Measurements from ENCODE around the gene USP15.
"Not testable (repeated sequence)": the region's sequence is repeated elsewhere in the genome, so short reads cannot be mapped to it uniquely, and the experiment has no call there.

USP15 gene

GRCh38 chr12:62344731-62345556 is 84.7 kb downstream of the USP15 start:
- H3K27me3 ChIP-seq (ENCODE audit: control insufficient read depth, insufficient read depth, low read length); H3K36me3 ChIP-seq (ENCODE audit: control insufficient read depth, insufficient read depth, low read length); H3K9ac ChIP-seq; H2AFZ ChIP-seq; H3K9me3 ChIP-seq (ENCODE audit: control insufficient read depth, low read length); H3K4me3 ChIP-seq (ENCODE audit: low read depth, low read length); H3K27ac ChIP-seq; H3K4me1 ChIP-seq; H3K4me2 ChIP-seq (ENCODE audit: low read length): not testable (repeated sequence)
- peaks cover 37% of the 10 kb centered on the region for H3K79me2 ChIP-seq

- Histone ChIP-seq H3K27ac (no peak overlapping the region), H3K4me1 (no peaks in the 10 kb centered on the region), H3K27me3 (ENCODE audit: control insufficient read depth, insufficient read depth, low read length) (no peaks in the 10 kb centered on the region), H3K9me3 (ENCODE audit: control insufficient read depth, low read length) (no peaks in the 10 kb centered on the region), H3K79me2 (peaks cover 29% of the 10 kb centered on the region), H2AFZ (no peak overlapping the region), H3K4me3 (ENCODE audit: low read depth, low read length) (no peak overlapping the region), H3K36me3 (ENCODE audit: control insufficient read depth, insufficient read depth, low read length) (peaks cover 3% of the 10 kb centered on the region), H3K9ac (no peak overlapping the region), H3K4me2 (ENCODE audit: low read length) (no peak overlapping the region)
- TF ChIP-seq CTCF (IDR thresholded peaks at IDR 0.05) = no peak
These were observed 85.5 kb downstream of the USP15 start for GRCh38 chr12:62345667-62346066.

- Histone ChIP-seq H3K9me3 (ENCODE audit: control insufficient read depth, low read length) (no peaks in the 10 kb centered on the region), H3K4me3 (ENCODE audit: low read depth, low read length) (no peak overlapping the region), H3K79me2 (peaks cover 21% of the 10 kb centered on the region), H3K36me3 (ENCODE audit: control insufficient read depth, insufficient read depth, low read length) (peaks cover 3% of the 10 kb centered on the region), H3K4me2 (ENCODE audit: low read length) (no peak overlapping the region), H3K27me3 (ENCODE audit: control insufficient read depth, insufficient read depth, low read length) (no peaks in the 10 kb centered on the region), H3K27ac (no peak overlapping the region), H3K4me1 (no peaks in the 10 kb centered on the region), H3K9ac (no peak overlapping the region), H2AFZ (no peak overlapping the region)
- TF ChIP-seq CTCF (IDR thresholded peaks at IDR 0.05) = no peak
These were observed 86.6 kb downstream of the USP15 start for GRCh38 chr12:62346817-62347216.

GRCh38 chr12:62347922-62348650 is 87.9 kb downstream of the USP15 start:
- H3K27ac ChIP-seq = no peak overlapping the region
- no peak overlapping the region for H3K9ac ChIP-seq
- H3K4me2 ChIP-seq (ENCODE audit: low read length) = no peak overlapping the region
- H3K79me2 ChIP-seq = peaks cover 10% of the 10 kb centered on the region
- peaks cover 3% of the 10 kb centered on the region for H3K36me3 ChIP-seq (ENCODE audit: control insufficient read depth, insufficient read depth, low read length)
- H3K4me3 ChIP-seq (ENCODE audit: low read depth, low read length) = no peak overlapping the region
- H3K9me3 ChIP-seq (ENCODE audit: control insufficient read depth, low read length) = no peaks in the 10 kb centered on the region
- H3K4me1 ChIP-seq = no peaks in the 10 kb centered on the region
- no peaks in the 10 kb centered on the region for H3K27me3 ChIP-seq (ENCODE audit: control insufficient read depth, insufficient read depth, low read length)
- no peak overlapping the region for H2AFZ ChIP-seq
- TF ChIP-seq CTCF (IDR thresholded peaks at IDR 0.05) = no peak

- Histone ChIP-seq H3K9ac (no peak overlapping the region), H3K4me2 (ENCODE audit: low read length) (no peak overlapping the region), H3K36me3 (ENCODE audit: control insufficient read depth, insufficient read depth, low read length) (no peaks in the 10 kb centered on the region), H3K27me3 (ENCODE audit: control insufficient read depth, insufficient read depth, low read length) (no peaks in the 10 kb centered on the region), H3K9me3 (ENCODE audit: control insufficient read depth, low read length) (no peaks in the 10 kb centered on the region), H3K4me1 (no peaks in the 10 kb centered on the region), H2AFZ (no peak overlapping the region), H3K79me2 (no peaks in the 10 kb centered on the region), H3K4me3 (ENCODE audit: low read depth, low read length) (no peak overlapping the region), H3K27ac (no peak overlapping the region)
- no peak for TF ChIP-seq CTCF (IDR thresholded peaks at IDR 0.05)
These were observed 90.3 kb downstream of the USP15 start for GRCh38 chr12:62350554-62350953.

All from parathyroid adenoma (tissue), 2 donors.